Mesendoderm (in vitro differentiated cells): ENCODE results near the gene HPF1.

Experiments
- DNase-seq: peaks from one replicate; pipeline ENCODE4 v3.0.0; 2013
- H2AK5ac ChIP-seq: 2 replicates; pipeline ENCODE4 v1.6.1; 2013; ENCODE audit warnings: low read length, inconsistent platforms
- H2BK120ac ChIP-seq: 2 replicates; pipeline ENCODE4 v1.6.1; 2013; ENCODE audit warnings: low read depth, mild to moderate bottlenecking, low read length, moderate library complexity, mixed read lengths
- H2BK15ac ChIP-seq: replicated peaks from 2 replicates; pipeline ENCODE4 v1.6.1; 2013; ENCODE audit warnings: low read depth, mild to moderate bottlenecking, moderate library complexity
- H2BK5ac ChIP-seq: 2 replicates; pipeline ENCODE4 v1.6.1; 2013; ENCODE audit warnings: low read length, inconsistent platforms
- H3K18ac ChIP-seq: 2 replicates; pipeline ENCODE4 v1.6.1; 2013; ENCODE audit warnings: mild to moderate bottlenecking, low read length, mixed read lengths
- H3K23ac ChIP-seq: one replicate; pipeline ENCODE4 v1.6.1; 2013; ENCODE audit warnings: low read length
- H3K27ac ChIP-seq: 2 replicates; pipeline ENCODE4 v1.5.1; 2013; ENCODE audit warnings: low read depth, mild to moderate bottlenecking, inconsistent platforms, low read length, moderate library complexity
- H3K27me3 ChIP-seq: 2 replicates; pipeline ENCODE4 v1.6.1; 2013; ENCODE audit warnings: low read length, control low read depth, mild to moderate bottlenecking, inconsistent platforms; ENCODE audit not compliant: insufficient read depth, poor library complexity
- H3K36me3 ChIP-seq: 2 replicates; pipeline ENCODE4 v1.6.1; 2013; ENCODE audit warnings: low read length, inconsistent platforms; ENCODE audit not compliant: control insufficient read depth, insufficient read depth
- H3K4ac ChIP-seq: one replicate; pipeline ENCODE4 v1.6.1; 2013; ENCODE audit warnings: low read depth, mild to moderate bottlenecking, low read length, moderate library complexity
- H3K4me1 ChIP-seq: 2 replicates; pipeline ENCODE4 v1.6.1; 2013; ENCODE audit warnings: low read depth, low read length, inconsistent platforms; ENCODE audit not compliant: control insufficient read depth
- H3K4me2 ChIP-seq: 2 replicates; pipeline ENCODE4 v1.6.1; 2013; ENCODE audit warnings: low read length
- H3K4me3 ChIP-seq: 2 replicates; pipeline ENCODE4 v1.5.1; 2013; ENCODE audit warnings: mild to moderate bottlenecking, low read length
- H3K56ac ChIP-seq: one replicate; pipeline ENCODE4 v1.6.1; 2013; ENCODE audit warnings: low read length
- H3K79me1 ChIP-seq: 2 replicates; pipeline ENCODE4 v1.6.1; 2013; ENCODE audit warnings: low read length, inconsistent platforms
- H3K79me2 ChIP-seq: 2 replicates; pipeline ENCODE4 v1.6.1; 2013; ENCODE audit warnings: mild to moderate bottlenecking, low read length; ENCODE audit not compliant: control insufficient read depth, insufficient read depth
- H3K9ac ChIP-seq: 2 replicates; pipeline ENCODE4 v1.6.1; 2013; ENCODE audit warnings: low read length, inconsistent platforms
- H4K5ac ChIP-seq: one replicate; pipeline ENCODE4 v1.6.1; 2013; ENCODE audit warnings: low read length
- H4K8ac ChIP-seq: one replicate; pipeline ENCODE4 v1.6.1; 2013; ENCODE audit warnings: low read depth, mild to moderate bottlenecking, control low read depth, low read length, moderate library complexity
- WGBS: extraction: QIAGEN DNeasy Blood & Tissue Kit; methylation state at CpG from one replicate; pipeline ENCODE4 v1.1.7; 2013; ENCODE audit warnings: low lambda C conversion rate, missing lambda C conversion rate; ENCODE audit not compliant: insufficient coverage; ENCODE audit errors: extremely low coverage; 5-methylcytosine and 5-hydroxymethylcytosine counted together

The HPF1 gene

GRCh38 chr4:169682372-169683047 is 75.2 kb downstream of the HPF1 start:
- WGBS = no CpG with 5 or more reads among the region's 4 CpGs
- no peaks in the 10 kb centered on the region for H3K36me3 ChIP-seq
- H3K4me1 ChIP-seq = no peaks in the 10 kb centered on the region

More at GRCh38 chr4:169682372-169683047, 75.2 kb downstream of the HPF1 start:
- Histone ChIP-seq H2BK5ac (no peak overlapping the region), H3K27me3 (no peaks in the 10 kb centered on the region), H3K4me2 (no peak overlapping the region), H3K79me1 (no peaks in the 10 kb centered on the region), H2BK15ac (no peak overlapping the region), H3K56ac (no peak overlapping the region), H3K27ac (no peak overlapping the region), H3K4ac (no peak overlapping the region), H4K5ac (no peak overlapping the region), H4K8ac (no peak overlapping the region), H3K4me3 (no peak overlapping the region), H2AK5ac (no peak overlapping the region), H3K79me2 (no peaks in the 10 kb centered on the region), H3K18ac (no peak overlapping the region), H3K9ac (no peak overlapping the region), H3K23ac (no peak overlapping the region), H2BK120ac (no peak overlapping the region)
- DNase-seq = no peak
